Ascending aorta (tissue), 2 donors: ENCODE measurements around the gene PTPRN2. TPM values are rescaled to one million over a fixed set of nuclear protein-coding genes. Genes with fewer than 3 reads are reported as not detected.

Source experiments
- DNase-seq, 2 donors: peaks; one replicate each; pipeline ENCODE4 v3.0.0-alpha.2; 2019; ENCODE audit warnings: low spot score in 2 of 2
- H3K27ac ChIP-seq, 2 donors: fragments of 200-600 bp; sonication (generic); one replicate each; pipeline ENCODE4 v1.5.1; 2016 to 2017; ENCODE audit warnings: mild to moderate bottlenecking in 1 of 2
- H3K27me3 ChIP-seq: fragments of 200-600 bp; sonication (generic); one replicate; pipeline ENCODE4 v1.5.1; 2017
- H3K36me3 ChIP-seq, 2 donors: fragments of 200-600 bp; sonication (generic); one replicate each; pipeline ENCODE4 v1.5.1; 2016
- H3K4me1 ChIP-seq, 2 donors: fragments of 200-600 bp; sonication (generic); one replicate each; pipeline ENCODE4 v1.5.1; 2016 to 2017; ENCODE audit warnings: mild to moderate bottlenecking in 1 of 2
- H3K4me3 ChIP-seq, 2 donors: fragments of 200-600 bp; sonication (generic); one replicate each; pipeline ENCODE4 v1.5.1; 2016 to 2017; ENCODE audit warnings: mild to moderate bottlenecking in 1 of 2
- H3K9me3 ChIP-seq, 2 donors: fragments of 200-600 bp; sonication (generic); one replicate each; pipeline ENCODE4 v1.5.1; 2016
- CTCF ChIP-seq, 3 experiments: fragments of 200-600 bp in 2 of 3; fragments of 450-650 bp in 1 of 3; sonication (generic) in 2 of 3; IDR thresholded peaks; one replicate each; pipeline ENCODE4 v1.5.1; 2016 to 2019; ENCODE audit warnings: antibody characterized with exemption in 3 of 3, mild to moderate bottlenecking in 1 of 3, moderate library complexity in 1 of 3
- intact Hi-C: fragments of 100-400 bp; cut with DNase I; formaldehyde crosslinking; loops from one replicate; pipeline ENCODE4 v1.15.1; 2023
- total RNA-seq: library from RNA; depleted of rRNA; stranded (reverse); fragments of >200 nt; gene quantifications from one replicate; pipeline ENCODE4 v1.1.0, GENCODE V29; 2016

The PTPRN2 gene
- total RNA-seq, 1 donor from 2014 or later: 7.3 TPM

- no peaks in the 10 kb centered on the region for H3K4me1 ChIP-seq
- DNase-seq: no peak
- H3K27me3 ChIP-seq: no peaks in the 10 kb centered on the region
- no peak overlapping the region for H3K27ac ChIP-seq
- no peaks in the 10 kb centered on the region for H3K9me3 ChIP-seq
- no peak for TF ChIP-seq CTCF (IDR thresholded peaks at IDR 0.05)
- no peaks in the 10 kb centered on the region for H3K36me3 ChIP-seq
- H3K4me3 ChIP-seq: no peak overlapping the region
- intact Hi-C loops: no loop called here
Observed at GRCh38 chr7:158520825-158521224, 66.8 kb downstream of the PTPRN2 start.

GRCh38 chr7:158519633-158520174, 67.9 kb downstream of the PTPRN2 start:
- TF ChIP-seq CTCF (IDR thresholded peaks at IDR 0.05): no peak
- intact Hi-C loops: no loop called here
- no peaks in the 10 kb centered on the region for H3K27me3 ChIP-seq

GRCh38 chr7:158518980-158519632, 68.5 kb downstream of the PTPRN2 start:
- H3K27me3 ChIP-seq: no peaks in the 10 kb centered on the region

More at GRCh38 chr7:158519633-158520174, 67.9 kb downstream of the PTPRN2 start:
- Histone ChIP-seq H3K27ac (no peak overlapping the region), H3K4me1 (no peaks in the 10 kb centered on the region), H3K9me3 (no peaks in the 10 kb centered on the region), H3K4me3 (no peak overlapping the region), H3K36me3 (no peaks in the 10 kb centered on the region)
- no peak for DNase-seq

GRCh38 chr7:158517571-158517970, 70.1 kb downstream of the PTPRN2 start:
- H3K27ac ChIP-seq: no peak overlapping the region
- H3K4me1 ChIP-seq: no peaks in the 10 kb centered on the region
- no peaks in the 10 kb centered on the region for H3K36me3 ChIP-seq

More at GRCh38 chr7:158518980-158519632, 68.5 kb downstream of the PTPRN2 start:
- TF ChIP-seq CTCF (IDR thresholded peaks at IDR 0.05): no peak
- no peaks in the 10 kb centered on the region for H3K36me3 ChIP-seq
- intact Hi-C loops: no loop called here
- DNase-seq: no peak
- H3K9me3 ChIP-seq: no peaks in the 10 kb centered on the region
- no peak overlapping the region for H3K4me3 ChIP-seq
- no peak overlapping the region for H3K27ac ChIP-seq
- H3K4me1 ChIP-seq: no peaks in the 10 kb centered on the region

GRCh38 chr7:158517072-158517471, 70.6 kb downstream of the PTPRN2 start:
- Histone ChIP-seq H3K4me1 (no peaks in the 10 kb centered on the region), H3K4me3 (no peak overlapping the region), H3K27me3 (no peaks in the 10 kb centered on the region), H3K27ac (no peak overlapping the region), H3K9me3 (no peaks in the 10 kb centered on the region), H3K36me3 (no peaks in the 10 kb centered on the region)
- intact Hi-C loops: no loop called here
- TF ChIP-seq CTCF (IDR thresholded peaks at IDR 0.05): no peak
- DNase-seq: no peak

More at GRCh38 chr7:158517571-158517970, 70.1 kb downstream of the PTPRN2 start:
- no peak for DNase-seq
- Histone ChIP-seq H3K4me3 (no peak overlapping the region), H3K27me3 (no peaks in the 10 kb centered on the region), H3K9me3 (no peaks in the 10 kb centered on the region)
- no peak for TF ChIP-seq CTCF (IDR thresholded peaks at IDR 0.05)
- intact Hi-C loops: no loop called here
